ENCODE data around the gene TGFB1I1. TPM values are rescaled to one million over a fixed set of nuclear protein-coding genes. Genes with fewer than 3 reads are reported as not detected.

TGFB1I1 gene
- total and polyA plus RNA-seq, 4 donors = 124 to 240 (median 199) TPM

- Histone ChIP-seq H3K27ac (ENCODE audit: low read depth in 1 of 2, low read length in 2 of 2) (no peak overlapping the region), H3K27me3 (ENCODE audit: control insufficient read depth in 1 of 2, insufficient read depth in 2 of 2, low read length in 1 of 2) (no peaks in the 10 kb centered on the region), H3K4me1 (ENCODE audit: control insufficient read depth in 1 of 2, insufficient read depth in 2 of 2, low read length in 2 of 2) (no peaks in the 10 kb centered on the region), H3K36me3 (ENCODE audit: control insufficient read depth in 1 of 2, insufficient read depth in 2 of 2, low read length in 1 of 2) (peaks cover 0 to 2% of the 10 kb centered on the region in 2 donors), H3K9me3 (ENCODE audit: control insufficient read depth, low read length) (no peaks in the 10 kb centered on the region), H3K4me3 (ENCODE audit: low read length in 2 of 2) (no peak overlapping the region)
- intact Hi-C loops (cut with DNase I) = loop anchor here in 1 of 2 donors (5.0 kb wide), 2 partner anchors 32 to 393 kb away; partner anchors contain the start of genes ZNF646 and ZNF668
- peak; percentile 33 to 61 for DNase-seq
- 89 to 92% methylated on average over 17 of the region's 17 CpGs for WGBS, 2 donors
- no peak for ATAC-seq (ENCODE audit: low FRiP score)
These were observed 7.1 kb upstream of the TGFB1I1 start for GRCh38 chr16:31464781-31465260.

- no peak overlapping the region for H3K4me3 ChIP-seq (ENCODE audit: low read length in 2 of 2)
- H3K27ac ChIP-seq (ENCODE audit: low read depth in 1 of 2, low read length in 2 of 2) = no peak overlapping the region
- peaks cover 0 to 2% of the 10 kb centered on the region in 2 donors for H3K36me3 ChIP-seq (ENCODE audit: control insufficient read depth in 1 of 2, insufficient read depth in 2 of 2, low read length in 1 of 2)
- no peaks in the 10 kb centered on the region for H3K4me1 ChIP-seq (ENCODE audit: control insufficient read depth in 1 of 2, insufficient read depth in 2 of 2, low read length in 2 of 2)
- no peak for ATAC-seq (ENCODE audit: low FRiP score)
- intact Hi-C loops (cut with DNase I) = no loop called here
- WGBS, 2 donors = 94% methylated on average over 20 of the region's 20 CpGs
- no peaks in the 10 kb centered on the region for H3K27me3 ChIP-seq (ENCODE audit: control insufficient read depth in 1 of 2, insufficient read depth in 2 of 2, low read length in 1 of 2)
- DNase-seq = peak in 1 of 2 donors; percentile 40
- H3K9me3 ChIP-seq (ENCODE audit: control insufficient read depth, low read length) = no peaks in the 10 kb centered on the region
These were observed 6.1 kb upstream of the TGFB1I1 start for GRCh38 chr16:31465788-31466370.

- intact Hi-C loops (cut with DNase I) = no loop called here
- H3K27ac ChIP-seq (ENCODE audit: low read depth in 1 of 2, low read length in 2 of 2) = no peak overlapping the region
- H3K9me3 ChIP-seq (ENCODE audit: control insufficient read depth, low read length) = no peaks in the 10 kb centered on the region
- H3K27me3 ChIP-seq (ENCODE audit: control insufficient read depth in 1 of 2, insufficient read depth in 2 of 2, low read length in 1 of 2) = no peaks in the 10 kb centered on the region
- DNase-seq (peak in 1 of 2 donors; percentile 44), ATAC-seq (ENCODE audit: low FRiP score) (no peak)
- WGBS, 2 donors = 94 to 95% methylated on average over 18 of the region's 18 CpGs
- H3K36me3 ChIP-seq (ENCODE audit: control insufficient read depth in 1 of 2, insufficient read depth in 2 of 2, low read length in 1 of 2) = peaks cover 0 to 2% of the 10 kb centered on the region in 2 donors
- no peak overlapping the region for H3K4me3 ChIP-seq (ENCODE audit: low read length in 2 of 2)
- H3K4me1 ChIP-seq (ENCODE audit: control insufficient read depth in 1 of 2, insufficient read depth in 2 of 2, low read length in 2 of 2) = no peaks in the 10 kb centered on the region
These were observed 5.5 kb upstream of the TGFB1I1 start for GRCh38 chr16:31466381-31466841.

- no peaks in the 10 kb centered on the region for H3K9me3 ChIP-seq (ENCODE audit: control insufficient read depth, low read length)
- ATAC-seq (ENCODE audit: low FRiP score) = no peak
- H3K4me3 ChIP-seq (ENCODE audit: low read length in 2 of 2) = no peak overlapping the region
- intact Hi-C loops (cut with DNase I) = no loop called here
- WGBS, 2 donors = 82 to 88% methylated on average over 5 of the region's 5 CpGs
- DNase-seq = peak in 1 of 2 donors; percentile 29
- H3K4me1 ChIP-seq (ENCODE audit: control insufficient read depth in 1 of 2, insufficient read depth in 2 of 2, low read length in 2 of 2) = no peaks in the 10 kb centered on the region
- no peaks in the 10 kb centered on the region for H3K27me3 ChIP-seq (ENCODE audit: control insufficient read depth in 1 of 2, insufficient read depth in 2 of 2, low read length in 1 of 2)
- peaks cover 0 to 2% of the 10 kb centered on the region in 2 donors for H3K36me3 ChIP-seq (ENCODE audit: control insufficient read depth in 1 of 2, insufficient read depth in 2 of 2, low read length in 1 of 2)
- no peak overlapping the region for H3K27ac ChIP-seq (ENCODE audit: low read depth in 1 of 2, low read length in 2 of 2)
These were observed 4.7 kb upstream of the TGFB1I1 start for GRCh38 chr16:31467151-31467773.

- 84 to 85% methylated on average over 5 of the region's 5 CpGs for WGBS, 2 donors
- H3K36me3 ChIP-seq (ENCODE audit: control insufficient read depth in 1 of 2, insufficient read depth in 2 of 2, low read length in 1 of 2) = peaks cover 0 to 2% of the 10 kb centered on the region in 2 donors
- no peaks in the 10 kb centered on the region for H3K27me3 ChIP-seq (ENCODE audit: control insufficient read depth in 1 of 2, insufficient read depth in 2 of 2, low read length in 1 of 2)
- no peak overlapping the region for H3K27ac ChIP-seq (ENCODE audit: low read depth in 1 of 2, low read length in 2 of 2)
- intact Hi-C loops (cut with DNase I) = no loop called here
- ATAC-seq (ENCODE audit: low FRiP score) (no peak), DNase-seq (no peak)
- no peaks in the 10 kb centered on the region for H3K9me3 ChIP-seq (ENCODE audit: control insufficient read depth, low read length)
- no peak overlapping the region for H3K4me3 ChIP-seq (ENCODE audit: low read length in 2 of 2)
- H3K4me1 ChIP-seq (ENCODE audit: control insufficient read depth in 1 of 2, insufficient read depth in 2 of 2, low read length in 2 of 2) = no peaks in the 10 kb centered on the region
These were observed 4.1 kb upstream of the TGFB1I1 start for GRCh38 chr16:31467858-31468257.

- intact Hi-C loops (cut with DNase I) = no loop called here
- Histone ChIP-seq H3K9me3 (ENCODE audit: control insufficient read depth, low read length) (no peaks in the 10 kb centered on the region), H3K36me3 (ENCODE audit: control insufficient read depth in 1 of 2, insufficient read depth in 2 of 2, low read length in 1 of 2) (peaks cover 0 to 4% of the 10 kb centered on the region in 2 donors), H3K4me3 (ENCODE audit: low read length in 2 of 2) (no peak overlapping the region), H3K27ac (ENCODE audit: low read depth in 1 of 2, low read length in 2 of 2) (peak overlapping the region in 1 of 2 donors; percentile 77), H3K27me3 (ENCODE audit: control insufficient read depth in 1 of 2, insufficient read depth in 2 of 2, low read length in 1 of 2) (no peaks in the 10 kb centered on the region), H3K4me1 (ENCODE audit: control insufficient read depth in 1 of 2, insufficient read depth in 2 of 2, low read length in 2 of 2) (no peaks in the 10 kb centered on the region)
- 77 to 87% methylated on average over 3 of the region's 3 CpGs for WGBS, 2 donors
- ATAC-seq (ENCODE audit: low FRiP score) (no peak), DNase-seq (no peak)
These were observed 1.3 kb upstream of the TGFB1I1 start for GRCh38 chr16:31470615-31471014.

- peaks cover 0 to 7% of the 10 kb centered on the region in 2 donors for H3K36me3 ChIP-seq (ENCODE audit: control insufficient read depth in 1 of 2, insufficient read depth in 2 of 2, low read length in 1 of 2)
- H3K4me3 ChIP-seq (ENCODE audit: low read length in 2 of 2) = peak overlapping the region; percentile 79 to 92
- peak in 1 of 2 donors; percentile 45 for DNase-seq
- intact Hi-C loops (cut with DNase I) = no loop called here
- WGBS, 2 donors = 3 to 5% methylated on average over 15 of the region's 15 CpGs
- H3K4me1 ChIP-seq (ENCODE audit: control insufficient read depth in 1 of 2, insufficient read depth in 2 of 2, low read length in 2 of 2) = no peaks in the 10 kb centered on the region
- no peaks in the 10 kb centered on the region for H3K9me3 ChIP-seq (ENCODE audit: control insufficient read depth, low read length)
- H3K27ac ChIP-seq (ENCODE audit: low read depth in 1 of 2, low read length in 2 of 2) = peak overlapping the region; percentile 77 to 78
- ATAC-seq (ENCODE audit: low FRiP score) = no peak
- no peaks in the 10 kb centered on the region for H3K27me3 ChIP-seq (ENCODE audit: control insufficient read depth in 1 of 2, insufficient read depth in 2 of 2, low read length in 1 of 2)
These were observed 594 bp upstream of the TGFB1I1 start for GRCh38 chr16:31471241-31471874.

- H3K9me3 ChIP-seq (ENCODE audit: control insufficient read depth, low read length) = no peaks in the 10 kb centered on the region
- H3K27ac ChIP-seq (ENCODE audit: low read depth in 1 of 2, low read length in 2 of 2) = peak overlapping the region; percentile 71 to 92
- 5 to 7% methylated on average over 20 of the region's 20 CpGs for WGBS, 2 donors
- DNase-seq = peak; percentile 95 to 98
- H3K36me3 ChIP-seq (ENCODE audit: control insufficient read depth in 1 of 2, insufficient read depth in 2 of 2, low read length in 1 of 2) = peaks cover 0 to 9% of the 10 kb centered on the region in 2 donors
- ATAC-seq (ENCODE audit: low FRiP score) = peak; percentile 93
- no peaks in the 10 kb centered on the region for H3K4me1 ChIP-seq (ENCODE audit: control insufficient read depth in 1 of 2, insufficient read depth in 2 of 2, low read length in 2 of 2)
- no peaks in the 10 kb centered on the region for H3K27me3 ChIP-seq (ENCODE audit: control insufficient read depth in 1 of 2, insufficient read depth in 2 of 2, low read length in 1 of 2)
- intact Hi-C loops (cut with DNase I) = no loop called here
- H3K4me3 ChIP-seq (ENCODE audit: low read length in 2 of 2) = peak overlapping the region; percentile 79 to 92
These were observed 804 bp downstream of the TGFB1I1 start for GRCh38 chr16:31472709-31473203.

Measured in aorta (tissue), 5 donors.